HL-60/S4 treated with phorbol 12-myristate 13-acetate at 8.2 ng/mL for 4 days and 3 days (cell line): ENCODE measurements around the gene NTN5.

ENCODE experiments used
- in situ Hi-C: fragments of 300-500 bp; cut with MboI; formaldehyde crosslinking; loops from 2 replicates; pipeline ENCODE4 v1.15.0; 2022; ENCODE audit warnings: low sequenced_read_pairs

Gene NTN5

GRCh38 chr19:48631225-48631624, 41.6 kb downstream of the NTN5 start:
- in situ Hi-C loops = no loop called here

GRCh38 chr19:48630296-48631063, 42.3 kb downstream of the NTN5 start:
- in situ Hi-C loops = no loop called here

GRCh38 chr19:48629599-48630295, 43.1 kb downstream of the NTN5 start:
- in situ Hi-C loops = no loop called here

- in situ Hi-C loops = no loop called here
Observed at GRCh38 chr19:48629297-48629598, 43.6 kb downstream of the NTN5 start.

GRCh38 chr19:48628486-48629296, 44.1 kb downstream of the NTN5 start:
- in situ Hi-C loops = no loop called here

GRCh38 chr19:48627865-48628314, 44.9 kb downstream of the NTN5 start:
- in situ Hi-C loops = no loop called here

- in situ Hi-C loops = no loop called here
Observed at GRCh38 chr19:48627201-48627864, 45.5 kb downstream of the NTN5 start.

GRCh38 chr19:48625891-48626327, 46.9 kb downstream of the NTN5 start:
- in situ Hi-C loops = no loop called here

- in situ Hi-C loops = no loop called here
Observed at GRCh38 chr19:48624791-48625723, 47.8 kb downstream of the NTN5 start.

GRCh38 chr19:48624067-48624594, 48.7 kb downstream of the NTN5 start:
- in situ Hi-C loops = no loop called here

- in situ Hi-C loops = no loop called here
Observed at GRCh38 chr19:48623556-48624066, 49.2 kb downstream of the NTN5 start.

GRCh38 chr19:48619692-48620585, 52.9 kb downstream of the NTN5 start:
- in situ Hi-C loops = no loop called here

- in situ Hi-C loops = no loop called here
Observed at GRCh38 chr19:48618916-48619691, 53.7 kb downstream of the NTN5 start, which contains the start of the genes RPL18 and SPHK2. TSS of gene RPL18 (minus strand) at chr19:48619178. CDS start at chr19:48619143, 35 bp downstream. TSS of gene SPHK2 (plus strand) at chr19:48619506. CDS start at chr19:48620515, 1,009 bp downstream.

GRCh38 chr19:48618278-48618915, 54.4 kb downstream of the NTN5 start:
- in situ Hi-C loops = no loop called here

GRCh38 chr19:48617146-48617937, 55.5 kb downstream of the NTN5 start:
- in situ Hi-C loops = no loop called here

GRCh38 chr19:48616491-48617056, 56.2 kb downstream of the NTN5 start:
- in situ Hi-C loops = no loop called here
